ENCODE data around the gene LAG3. TPM values are rescaled to one million over a fixed set of nuclear protein-coding genes. Genes with fewer than 3 reads are reported as not detected.

Gene LAG3
- total RNA-seq, 2 experiments from 2014 or later: 0.19 TPM; not detected in 1

GRCh38 chr12:6778574-6779550 lies 6.5 kb downstream of the LAG3 start:
- intact Hi-C loops (cut with micrococcal nuclease; ENCODE audit: unreplicated experiment): loop anchor here (1.0 to 2.0 kb wide), 6 partner anchors 26 to 356 kb away; partner anchors contain the start of gene MLF2
- peak; percentile 98 for TF ChIP-seq CTCF (conservative IDR thresholded peaks at IDR 0.05; ENCODE audit: low read length)
- TF ChIP-seq EZH2phosphoT487 (IDR thresholded peaks at IDR 0.05; ENCODE audit: borderline replicate concordance, low read depth, low read length): no peak
- CTCF ChIA-PET (ENCODE audit: unreplicated experiment): interaction anchor here (0.7 to 0.9 kb wide), 3 partner anchors 11 to 26 kb away, joined by 3 to 6 read pairs (median 3); partner anchors contain the start of gene MLF2

GRCh38 chr12:6779708-6780432 lies 7.5 kb downstream of the LAG3 start:
- POLR2A ChIA-PET: interaction anchor here (1.4 to 1.5 kb wide), 2 partner anchors 27 to 37 kb away, joined by 3 to 4 read pairs; partner anchors contain the start of gene MLF2
- H2AFZ ChIP-seq (ENCODE audit: low read length): no peak overlapping the region
- TF ChIP-seq EZH2phosphoT487 (IDR thresholded peaks at IDR 0.05; ENCODE audit: borderline replicate concordance, low read depth, low read length) (no peak), CTCF (conservative IDR thresholded peaks at IDR 0.05; ENCODE audit: low read length) (no peak)
- H3K9me2 ChIP-seq (ENCODE audit: insufficient read depth, low read length): no peaks in the 10 kb centered on the region
- H3K4me1 ChIP-seq (ENCODE audit: insufficient read depth, low read length, poor library complexity, severe bottlenecking): peaks cover 52% of the 10 kb centered on the region
- no TSS peak for BruUV-seq (replicated peaks)
- intact Hi-C loops (cut with micrococcal nuclease; ENCODE audit: unreplicated experiment): loop anchor here (1.0 to 5.0 kb wide), 7 partner anchors 27 to 357 kb away; partner anchors contain the start of genes MLF2 and P3H3
- CTCF ChIA-PET (ENCODE audit: unreplicated experiment): interaction anchor here (0.7 to 0.9 kb wide), 2 partner anchors 13 to 16 kb away, joined by 3 read pairs; no protein-coding TSS in a partner anchor
- no peaks in the 10 kb centered on the region for H4K20me1 ChIP-seq (ENCODE audit: insufficient read depth, low read length)
- H3K9me3 ChIP-seq (ENCODE audit: low read length): no peaks in the 10 kb centered on the region
- DNase-seq (ENCODE audit: low spot score): no peak
- H3K36me3 ChIP-seq (ENCODE audit: insufficient read depth, low read length): no peaks in the 10 kb centered on the region
- H3K4me3 ChIP-seq (ENCODE audit: low read depth, low read length, poor library complexity, severe bottlenecking): no peak overlapping the region
- no peak overlapping the region for H3K27ac ChIP-seq (ENCODE audit: low read depth, low read length, poor library complexity, severe bottlenecking)
- no peak overlapping the region for H3K4me2 ChIP-seq (ENCODE audit: low read length)
- no peaks in the 10 kb centered on the region for H3K79me2 ChIP-seq (ENCODE audit: insufficient read depth, low read depth, low read length)

More at GRCh38 chr12:6778574-6779550, 6.5 kb downstream of the LAG3 start:
- Histone ChIP-seq H3K4me2 (ENCODE audit: low read length) (peak overlapping the region; percentile 90), H2AFZ (ENCODE audit: low read length) (peak overlapping the region; percentile 82), H3K9me3 (ENCODE audit: low read length) (no peaks in the 10 kb centered on the region), H3K36me3 (ENCODE audit: insufficient read depth, low read length) (no peaks in the 10 kb centered on the region), H3K4me3 (ENCODE audit: low read depth, low read length, poor library complexity, severe bottlenecking) (peak overlapping the region; percentile 65), H3K27ac (ENCODE audit: low read depth, low read length, poor library complexity, severe bottlenecking) (no peak overlapping the region), H4K20me1 (ENCODE audit: insufficient read depth, low read length) (no peaks in the 10 kb centered on the region), H3K79me2 (ENCODE audit: insufficient read depth, low read depth, low read length) (no peaks in the 10 kb centered on the region), H3K4me1 (ENCODE audit: insufficient read depth, low read length, poor library complexity, severe bottlenecking) (peaks cover 43% of the 10 kb centered on the region), H3K9me2 (ENCODE audit: insufficient read depth, low read length) (no peaks in the 10 kb centered on the region)
- peak; percentile 94 for DNase-seq (ENCODE audit: low spot score)
- POLR2A ChIA-PET: interaction anchor here (0.7 to 1.1 kb wide), 3 partner anchors 26 to 73 kb away, joined by 4 read pairs; partner anchors contain the start of genes CDCA3, COPS7A, MLF2 and USP5
- no TSS peak for BruUV-seq (replicated peaks)
